Amniotic epithelial cell (primary cell): ENCODE results near the gene AHSG.
A peak's percentile ranks its signal among the peaks of the same experiment; 100 is the strongest.

Source experiments
- DNase-seq: peaks from one replicate; pipeline ENCODE4 v3.0.0-alpha.2; 2010; ENCODE audit warnings: low read depth

Gene AHSG

DNA sequence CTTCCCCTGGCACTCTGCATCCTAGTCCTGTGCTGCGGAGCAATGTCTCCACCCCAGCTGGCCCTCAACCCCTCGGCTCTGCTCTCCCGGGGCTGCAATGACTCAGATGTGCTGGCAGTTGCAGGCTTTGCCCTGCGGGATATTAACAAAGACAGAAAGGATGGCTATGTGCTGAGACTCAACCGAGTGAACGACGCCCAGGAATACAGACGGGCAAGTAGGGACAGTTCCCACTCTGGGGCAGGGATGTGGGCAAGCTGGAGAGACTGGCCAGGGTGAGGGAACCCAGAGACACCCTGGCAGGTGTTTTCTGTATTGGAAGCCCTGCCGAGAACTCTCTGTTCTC is 27.6 kb downstream of the AHSG start:
- DNase-seq = peak; percentile 14

DNA sequence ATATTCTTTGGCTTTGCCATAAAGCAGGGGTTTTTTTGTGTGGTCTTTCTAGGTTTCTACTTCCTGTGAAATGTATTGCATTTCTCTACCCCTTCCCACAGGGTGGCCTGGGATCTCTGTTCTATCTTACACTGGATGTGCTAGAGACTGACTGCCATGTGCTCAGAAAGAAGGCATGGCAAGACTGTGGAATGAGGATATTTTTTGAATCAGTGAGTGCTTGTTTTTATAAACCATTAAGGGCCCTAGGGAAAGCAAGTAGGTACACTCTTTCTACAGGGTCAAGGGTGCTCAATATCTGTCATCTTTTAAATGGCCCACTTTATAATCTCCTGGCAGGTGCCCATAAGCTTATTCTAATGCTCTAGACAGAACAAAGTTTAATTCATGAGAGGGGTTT is 28.1 kb downstream of the AHSG start:
- DNase-seq = no peak

DNA sequence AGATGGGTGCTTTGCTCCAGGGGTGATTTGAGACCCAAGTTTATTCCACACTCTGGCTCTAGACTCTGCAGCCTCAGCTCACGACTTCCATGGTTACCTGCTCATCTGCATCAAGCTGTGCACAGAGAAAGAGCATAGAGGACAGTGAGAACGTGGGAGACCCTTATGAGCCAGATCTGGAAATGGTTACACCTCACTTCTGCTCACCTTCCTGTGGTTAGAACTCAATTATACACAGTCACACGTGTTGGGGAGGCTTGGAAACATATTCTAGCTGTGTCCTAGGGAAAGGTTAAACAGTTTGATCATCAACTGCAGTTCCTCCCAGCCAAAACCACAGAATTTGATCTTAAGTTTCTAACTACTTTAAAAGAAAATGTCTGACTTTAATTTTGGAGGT is 29.2 kb downstream of the AHSG start:
- DNase-seq = no peak

DNA sequence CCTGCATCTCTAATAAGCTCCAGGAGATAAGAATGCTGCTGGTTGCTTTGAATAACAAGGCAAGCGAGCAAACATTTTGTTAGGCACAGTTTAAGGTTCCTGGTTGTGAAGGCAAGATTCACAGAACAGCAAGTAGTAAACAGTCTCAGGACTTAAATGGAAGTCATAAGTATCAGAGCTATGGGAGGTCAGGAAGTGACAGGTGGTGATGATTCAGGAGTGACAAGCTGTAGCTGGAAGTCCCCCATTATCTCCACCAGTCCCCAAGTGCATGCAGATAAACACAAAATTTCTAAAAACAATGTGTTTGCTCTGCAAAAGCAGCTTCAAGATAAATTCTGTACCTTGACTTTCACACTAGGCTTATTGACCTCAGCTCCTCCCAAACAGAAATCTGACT is 30.6 kb downstream of the AHSG start:
- DNase-seq = no peak

DNA sequence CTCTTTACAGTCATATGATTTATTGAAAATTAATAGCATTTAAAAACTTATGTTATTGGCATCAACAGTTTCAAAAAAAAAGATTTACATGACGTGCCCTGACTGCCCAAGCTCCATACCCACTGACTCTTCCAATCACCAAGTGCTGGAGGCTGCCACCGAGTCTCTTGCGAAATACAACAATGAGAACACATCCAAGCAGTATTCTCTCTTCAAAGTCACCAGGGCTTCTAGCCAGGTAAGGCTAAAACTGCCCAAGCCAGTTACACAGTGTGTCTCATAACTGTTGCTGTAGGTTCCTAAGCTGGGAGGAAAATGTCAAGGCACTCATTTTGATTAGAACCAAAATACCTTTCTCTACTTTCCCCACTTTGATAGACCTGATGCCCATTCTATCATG is 31.8 kb downstream of the AHSG start:
- DNase-seq = no peak

DNA sequence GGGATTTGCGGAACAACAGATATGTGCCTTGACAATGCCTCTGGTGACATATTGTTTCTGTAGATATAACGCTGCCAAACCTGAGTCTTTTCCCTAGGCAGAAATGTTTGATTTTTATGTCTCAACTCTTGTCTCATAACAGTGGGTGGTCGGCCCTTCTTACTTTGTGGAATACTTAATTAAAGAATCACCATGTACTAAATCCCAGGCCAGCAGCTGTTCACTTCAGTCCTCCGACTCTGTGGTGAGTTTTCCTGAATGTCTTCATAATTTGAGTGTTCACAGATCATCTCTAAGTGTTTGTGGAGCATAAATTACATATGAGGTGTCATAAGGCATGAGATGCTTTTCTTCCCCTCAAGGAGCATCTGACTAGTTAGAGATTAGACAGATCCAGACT is 33.2 kb downstream of the AHSG start:
- no peak for DNase-seq

DNA sequence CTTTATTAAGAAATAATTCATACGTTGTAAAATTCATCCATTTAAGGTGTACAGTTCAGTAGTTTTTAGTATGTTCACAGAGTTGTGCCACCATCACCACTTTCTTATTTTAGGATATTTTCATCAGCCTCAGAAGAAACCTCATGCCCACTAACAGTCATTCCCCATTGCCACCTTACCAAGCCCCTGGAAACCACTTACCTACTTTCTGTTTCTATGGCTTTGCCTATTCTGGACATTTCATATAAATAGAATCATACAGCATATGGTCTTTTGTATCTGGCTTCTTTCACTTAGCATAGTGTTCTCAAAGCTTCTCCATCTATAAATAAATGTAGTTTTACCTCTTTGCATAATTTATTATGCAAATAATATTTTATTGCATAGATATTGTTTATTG is 34.0 kb downstream of the AHSG start:
- DNase-seq = no peak

DNA sequence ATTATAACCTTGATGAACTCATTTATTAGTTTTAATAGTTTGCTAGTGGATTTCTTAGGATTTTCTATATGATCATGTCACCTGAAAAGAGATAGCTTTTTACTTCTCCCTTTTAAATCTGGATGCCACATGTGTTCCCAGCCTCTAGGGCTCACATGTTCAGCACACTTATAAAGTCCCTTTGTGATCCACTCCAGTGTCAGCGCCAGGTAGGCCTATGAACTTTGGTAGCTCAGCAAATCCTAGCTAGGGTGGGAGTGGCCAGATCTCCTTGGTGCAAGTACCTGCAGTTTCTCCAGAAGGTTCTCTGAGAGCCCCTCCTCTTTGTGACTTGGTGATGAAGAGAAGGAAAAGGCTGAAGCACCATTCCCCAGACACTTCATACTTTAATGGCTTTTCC is 36.0 kb downstream of the AHSG start:
- no peak for DNase-seq

DNA sequence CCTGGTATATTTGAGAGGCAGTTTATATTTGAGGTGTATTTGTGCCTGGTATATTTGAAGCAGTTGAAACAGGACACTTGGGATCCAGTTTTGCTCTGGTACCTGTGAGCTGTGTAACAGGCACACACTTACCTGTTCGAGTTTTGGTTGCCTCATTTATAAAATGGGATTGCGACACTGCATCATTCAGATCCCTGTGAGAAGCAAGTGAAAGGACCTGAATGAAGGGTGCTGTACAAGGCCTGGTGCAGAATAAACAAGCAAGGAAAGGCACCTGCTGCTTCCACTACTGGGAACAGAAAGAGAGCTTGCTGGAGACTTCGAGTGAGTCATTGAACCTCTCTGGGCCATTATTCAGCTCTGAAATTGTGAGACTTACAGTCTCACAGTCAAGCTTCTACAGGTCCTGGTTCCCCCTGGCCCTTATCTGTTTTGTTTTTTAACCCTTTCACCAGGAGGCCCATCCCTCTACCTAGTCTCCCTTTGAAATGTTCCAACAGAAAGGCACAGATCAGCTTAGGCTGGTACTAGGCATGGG is 38.9 kb downstream of the AHSG start:
- DNase-seq = no peak

DNA sequence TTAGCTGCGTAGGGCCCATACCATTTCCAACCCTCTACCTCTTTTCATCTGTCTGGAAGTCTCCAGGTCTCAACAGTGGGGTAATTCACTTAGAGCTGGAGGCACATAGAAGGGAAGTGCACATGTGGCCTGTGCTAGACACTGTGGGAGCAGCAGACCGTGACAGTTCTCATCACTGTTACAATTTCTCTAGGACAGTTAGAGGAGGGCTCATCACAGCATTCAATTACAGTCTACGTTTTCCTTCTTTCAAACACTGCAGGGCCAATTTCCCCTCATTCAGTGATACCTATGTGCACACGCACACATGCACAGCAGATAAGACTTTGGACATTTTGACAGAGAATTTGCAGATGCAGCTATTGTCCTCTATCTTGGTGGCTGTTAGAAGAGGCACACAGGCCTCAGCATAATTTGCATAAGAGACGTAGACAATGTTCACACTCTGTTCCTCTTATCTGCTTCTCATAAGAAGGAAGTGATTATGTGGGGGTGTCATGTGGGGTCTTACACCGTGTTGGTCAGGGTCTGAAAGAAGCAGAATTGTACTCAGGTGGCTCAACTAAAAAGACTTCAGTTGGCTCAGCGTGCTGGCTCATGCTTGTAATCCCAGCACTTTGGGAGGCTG is 40.3 kb downstream of the AHSG start:
- no peak for DNase-seq

DNA sequence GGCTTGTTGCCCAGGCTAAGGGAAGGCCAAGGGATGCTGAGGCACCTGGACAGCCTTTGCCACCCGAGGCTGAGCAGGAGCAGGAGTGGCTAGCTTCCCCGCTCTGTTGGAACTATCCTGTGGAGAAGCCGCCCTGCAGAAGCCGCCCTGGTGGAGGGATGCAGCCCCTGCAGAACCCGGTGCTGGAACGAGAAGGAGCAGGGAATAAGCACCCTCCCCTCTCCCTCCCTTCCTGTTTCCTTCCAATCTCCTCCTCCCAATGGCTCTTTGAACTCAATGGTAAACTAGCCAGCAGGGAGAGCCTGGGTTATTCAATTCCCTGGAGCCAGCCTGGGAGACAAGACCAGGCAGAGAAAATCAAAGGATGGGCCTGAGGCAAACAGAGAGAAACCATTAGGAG is 41.1 kb downstream of the AHSG start:
- no peak for DNase-seq

DNA sequence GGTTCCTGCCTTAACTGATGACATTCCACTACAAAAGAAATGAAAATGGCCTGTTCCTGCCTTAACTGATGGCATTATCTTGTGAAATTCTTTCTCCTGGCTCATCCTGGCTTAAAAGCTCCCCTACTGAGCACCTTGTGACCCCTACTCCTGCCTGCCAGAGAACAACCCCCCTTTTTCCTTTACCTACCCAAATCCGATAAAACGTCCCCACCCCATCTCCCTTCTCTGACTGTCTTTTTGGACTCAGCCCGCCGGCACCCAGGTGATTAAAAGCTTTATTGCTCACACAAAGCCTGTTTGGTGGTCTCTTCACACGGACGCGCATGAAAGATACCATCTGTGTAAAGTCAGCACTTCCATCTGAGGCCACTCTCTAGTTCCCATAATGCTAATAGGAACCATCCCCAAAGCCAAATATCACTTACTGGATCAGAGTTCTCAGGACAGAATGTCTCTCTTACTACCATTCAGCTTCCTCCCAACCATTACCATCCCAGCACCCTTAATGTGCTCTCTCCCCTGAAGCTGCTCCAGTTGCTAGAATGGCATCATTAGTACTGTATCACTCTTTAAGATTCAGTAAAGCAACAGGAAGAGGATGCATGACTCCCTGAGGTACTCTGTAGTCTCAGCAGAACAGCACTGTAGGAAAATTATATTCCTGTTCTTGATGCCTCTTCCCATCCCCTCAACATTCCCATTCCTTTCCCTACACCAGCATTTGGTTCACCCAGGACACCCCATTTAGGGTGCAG is 50.7 kb downstream of the AHSG start:
- DNase-seq = no peak

DNA sequence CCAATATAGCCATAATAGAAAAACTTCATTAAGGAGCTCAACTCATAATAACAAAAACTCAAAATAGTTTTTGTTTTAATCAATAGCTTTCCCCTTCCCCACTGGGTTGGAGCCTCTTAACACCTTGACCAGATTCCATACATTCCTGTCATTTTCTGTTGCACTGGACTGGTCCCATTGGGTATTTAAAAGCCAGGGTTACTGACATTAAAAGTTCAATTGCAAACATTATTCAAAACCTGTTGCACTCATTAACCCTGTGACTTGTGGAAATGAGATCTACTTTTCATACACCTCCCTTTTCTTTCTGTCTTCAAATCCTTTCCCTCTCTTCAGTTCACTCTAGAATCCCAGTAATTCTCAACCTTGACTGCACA is 51.2 kb downstream of the AHSG start:
- DNase-seq = no peak

DNA sequence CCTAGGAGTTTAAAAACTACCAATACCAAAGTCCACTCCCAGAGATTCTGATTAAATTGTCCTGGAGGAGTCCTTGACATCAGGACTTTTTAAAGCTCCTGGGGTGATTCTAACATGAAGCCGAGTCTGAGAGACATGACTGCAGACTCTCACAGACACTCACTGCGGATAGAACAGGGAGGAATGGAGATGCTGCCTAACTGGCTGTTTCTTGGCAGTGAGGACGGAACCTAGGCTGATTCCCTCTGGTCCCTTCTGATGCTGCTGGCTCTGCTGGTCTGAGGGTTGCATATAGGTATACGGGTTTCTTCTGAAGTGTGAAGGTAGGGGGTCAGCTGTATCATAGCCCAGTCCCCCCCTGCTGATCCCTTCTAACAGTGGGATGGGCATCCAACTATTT is 51.6 kb downstream of the AHSG start:
- no peak for DNase-seq

DNA sequence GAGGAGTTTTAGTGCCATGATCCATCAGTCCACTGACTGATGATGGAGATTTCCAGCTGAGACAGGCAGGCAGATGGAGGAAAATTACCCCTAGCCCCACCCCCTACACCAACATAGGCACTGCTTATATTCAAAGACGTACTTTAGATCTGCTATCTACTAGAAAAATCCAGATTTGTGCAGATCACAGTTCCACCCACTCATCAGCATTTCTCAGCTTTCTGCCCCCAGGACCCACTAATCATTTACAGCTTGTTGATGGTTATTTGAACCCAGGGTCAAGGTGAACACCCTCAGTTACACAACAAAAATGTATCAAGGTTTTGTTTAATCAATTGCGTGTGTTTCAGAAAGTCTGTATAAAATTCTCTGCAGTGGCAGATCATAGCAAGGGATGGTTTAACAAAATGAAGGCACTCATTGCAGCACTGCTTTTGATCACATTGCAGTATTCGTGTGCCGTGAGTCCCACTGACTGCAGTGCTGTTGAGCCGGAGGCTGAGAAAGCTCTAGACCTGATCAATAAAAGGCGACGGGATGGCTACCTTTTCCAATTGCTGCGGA is 52.8 kb downstream of the AHSG start, which contains the start of gene HRG:
Gene HRG, plus strand, starts transcription at position 390 of the 564 bp plus-strand sequence. Its CDS starts 18 bp downstream, at position 408.
- DNase-seq = no peak

DNA sequence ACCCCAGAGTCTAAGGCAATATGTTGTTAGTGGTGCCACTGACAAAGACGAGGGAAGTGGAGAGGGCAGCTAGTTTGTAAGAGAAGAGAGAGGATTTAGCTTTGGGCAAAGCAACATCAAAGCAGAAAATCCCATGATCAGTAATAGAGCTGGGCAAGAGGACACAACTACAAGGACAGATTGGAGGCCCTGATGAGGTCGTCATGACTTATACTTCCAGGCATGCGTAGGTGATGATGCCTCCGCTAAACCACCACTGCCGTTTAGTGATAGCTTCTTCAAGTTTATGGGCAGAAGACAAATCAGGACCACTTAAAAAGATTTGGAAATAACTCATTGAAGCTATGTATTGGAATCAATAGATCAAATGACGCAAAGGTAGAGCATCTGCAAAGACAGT is 55.6 kb downstream of the AHSG start:
- DNase-seq = no peak

DNA sequence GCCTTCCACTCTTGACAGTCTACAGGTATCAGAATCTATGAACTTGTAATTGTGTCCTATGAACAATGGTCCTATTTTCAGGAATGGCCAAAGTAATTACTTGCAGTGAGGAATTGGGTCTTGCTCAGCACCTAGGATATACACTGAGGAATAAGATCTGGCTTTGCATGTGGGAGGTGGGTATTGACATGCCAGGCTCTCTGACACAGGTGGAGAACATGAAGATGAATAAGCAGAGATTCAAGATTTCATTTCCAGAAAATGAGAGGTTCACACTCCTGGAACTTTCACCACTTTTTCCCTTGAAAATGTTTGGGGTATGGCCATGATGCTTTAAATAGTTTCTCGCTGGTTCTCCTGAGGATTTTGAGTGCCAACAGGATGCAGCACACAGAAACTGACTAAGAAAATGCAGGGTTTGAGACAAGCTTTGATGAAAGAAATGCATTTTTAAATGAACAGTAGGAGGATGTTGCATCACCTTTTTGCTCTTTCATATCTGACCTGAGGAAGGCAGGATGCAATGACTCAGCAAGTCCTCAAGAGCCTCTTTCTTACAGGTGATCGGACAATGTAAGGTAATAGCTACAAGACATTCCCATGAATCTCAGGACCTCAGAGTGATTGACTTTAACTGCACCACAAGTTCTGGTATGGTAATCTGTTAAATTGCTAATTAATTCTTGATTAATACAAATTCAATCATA is 56.7 kb downstream of the AHSG start:
- peak; percentile 4 for DNase-seq

DNA sequence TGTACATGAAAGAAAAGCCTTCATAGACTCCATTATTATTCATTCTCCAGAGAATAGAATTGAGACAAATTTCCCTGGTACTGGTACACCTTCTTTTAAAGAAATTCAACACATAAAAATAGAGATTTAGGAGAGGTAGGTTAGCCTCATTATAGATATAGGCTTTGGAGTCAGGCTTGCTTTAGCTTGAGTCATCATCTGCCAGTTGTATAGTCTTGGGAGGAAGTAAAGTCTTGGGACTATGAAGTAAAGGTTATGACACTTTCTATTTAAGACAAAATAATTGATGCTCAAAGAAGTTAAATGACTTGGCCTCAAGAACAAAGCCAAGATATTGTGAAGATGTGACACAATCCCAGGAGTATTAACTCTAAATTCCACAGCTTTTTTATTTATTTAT is 57.3 kb downstream of the AHSG start:
- DNase-seq = no peak
